H9 (cell line): ENCODE results near the gene KRT77. TPM values are rescaled to one million over a fixed set of nuclear protein-coding genes. Genes with fewer than 3 reads are reported as not detected.

ENCODE experiments used
- DNase-seq: peaks from one replicate; pipeline ENCODE4 v3.0.0-alpha.2; 2017
- H2AFZ ChIP-seq: one replicate; pipeline ENCODE4 v1.6.1; 2013; ENCODE audit warnings: mild to moderate bottlenecking, low read length, control low read depth, moderate library complexity
- H2AK5ac ChIP-seq: 2 replicates; pipeline ENCODE4 v1.6.1; 2013; ENCODE audit warnings: low read length, control low read depth, mixed read lengths; ENCODE audit not compliant: insufficient read length
- H2BK120ac ChIP-seq: one replicate; pipeline ENCODE4 v1.6.1; 2013; ENCODE audit warnings: low read depth, mild to moderate bottlenecking, low read length, control low read depth, inconsistent platforms; ENCODE audit not compliant: poor library complexity, severe bottlenecking
- H2BK12ac ChIP-seq: 2 replicates; pipeline ENCODE4 v1.6.1; 2013; ENCODE audit warnings: low read length, control low read depth, mixed read lengths, low read depth; ENCODE audit not compliant: insufficient read length
- H2BK15ac ChIP-seq: 2 replicates; pipeline ENCODE4 v1.6.1; 2013; ENCODE audit warnings: low read depth, low read length, control low read depth
- H2BK20ac ChIP-seq: one replicate; pipeline ENCODE4 v1.6.1; 2013; ENCODE audit warnings: low read depth, mild to moderate bottlenecking, low read length, control low read depth, inconsistent platforms; ENCODE audit not compliant: poor library complexity, severe bottlenecking
- H2BK5ac ChIP-seq: 2 replicates; pipeline ENCODE4 v1.6.1; 2013; ENCODE audit warnings: low read length, control low read depth, mixed read lengths; ENCODE audit not compliant: insufficient read length
- H3K14ac ChIP-seq: 2 replicates; pipeline ENCODE4 v1.6.1; 2013; ENCODE audit warnings: low read length, control low read depth; ENCODE audit not compliant: insufficient read depth
- H3K18ac ChIP-seq: 2 replicates; pipeline ENCODE4 v1.6.1; 2013; ENCODE audit warnings: low read depth, mild to moderate bottlenecking, mixed read lengths, low read length, control low read depth; ENCODE audit not compliant: insufficient read length
- H3K23ac ChIP-seq: 2 replicates; pipeline ENCODE4 v1.6.1; 2013; ENCODE audit warnings: low read length, control low read depth, mixed read lengths, low read depth; ENCODE audit not compliant: insufficient read length
- H3K23me2 ChIP-seq: 2 replicates; pipeline ENCODE4 v1.6.1; 2013; ENCODE audit warnings: low read depth, mild to moderate bottlenecking, mixed read lengths, low read length, control low read depth; ENCODE audit not compliant: insufficient read length, poor library complexity, severe bottlenecking
- H3K27ac ChIP-seq: 2 replicates; pipeline ENCODE4 v1.5.1; 2013; ENCODE audit warnings: low read length, control low read depth, mixed read lengths, low read depth; ENCODE audit not compliant: insufficient read length
- H3K27me3 ChIP-seq: 2 replicates; pipeline ENCODE4 v1.6.1; 2013; ENCODE audit warnings: low read length, control low read depth, inconsistent platforms; ENCODE audit not compliant: insufficient read depth
- H3K4ac ChIP-seq: 2 replicates; pipeline ENCODE4 v1.6.1; 2013; ENCODE audit warnings: low read depth, mild to moderate bottlenecking, control low read depth, inconsistent platforms, low read length, moderate library complexity
- H3K4me1 ChIP-seq: 2 replicates; pipeline ENCODE4 v1.6.1; 2013; ENCODE audit warnings: low read length, control low read depth, inconsistent platforms; ENCODE audit not compliant: insufficient read depth
- H3K4me2 ChIP-seq: 2 replicates; pipeline ENCODE4 v1.6.1; 2013; ENCODE audit warnings: low read length, control low read depth, mixed read lengths; ENCODE audit not compliant: insufficient read length, insufficient read depth
- H3K56ac ChIP-seq: 2 replicates; pipeline ENCODE4 v1.6.1; 2013; ENCODE audit warnings: low read depth, mild to moderate bottlenecking, mixed read lengths, low read length, control low read depth; ENCODE audit not compliant: insufficient read length
- H3K79me1 ChIP-seq: 2 replicates; pipeline ENCODE4 v1.6.1; 2013; ENCODE audit warnings: low read depth, mild to moderate bottlenecking, moderate library complexity, low read length, control low read depth, inconsistent platforms; ENCODE audit not compliant: insufficient read depth, poor library complexity, severe bottlenecking
- H3K79me2 ChIP-seq: 2 replicates; pipeline ENCODE4 v1.6.1; 2013; ENCODE audit warnings: low read length, control low read depth, inconsistent platforms; ENCODE audit not compliant: insufficient read depth
- H3K9ac ChIP-seq: 2 replicates; pipeline ENCODE4 v1.6.1; 2013; ENCODE audit warnings: low read length, control low read depth, mixed read lengths; ENCODE audit not compliant: insufficient read length; ENCODE audit errors: extremely low read depth
- H3K9me3 ChIP-seq: one replicate; pipeline ENCODE4 v1.6.1; 2013; ENCODE audit warnings: low read depth, low read length, inconsistent platforms; ENCODE audit not compliant: control insufficient read depth
- H3T11ph ChIP-seq: one replicate; pipeline ENCODE4 v1.6.1; 2013; ENCODE audit warnings: mild to moderate bottlenecking, low read length, control low read depth, inconsistent platforms
- H4K20me1 ChIP-seq: one replicate; pipeline ENCODE4 v1.6.1; 2013; ENCODE audit not compliant: control insufficient read depth, insufficient read length, insufficient read depth
- H4K5ac ChIP-seq: 2 replicates; pipeline ENCODE4 v1.6.1; 2013; ENCODE audit warnings: low read depth, mild to moderate bottlenecking, mixed read lengths, low read length, control low read depth; ENCODE audit not compliant: insufficient read length
- H4K8ac ChIP-seq: replicated peaks from 2 replicates; pipeline ENCODE4 v1.6.1; 2013; ENCODE audit warnings: low read length, control low read depth, mixed read lengths, low read depth; ENCODE audit not compliant: insufficient read length
- H4K91ac ChIP-seq: 2 replicates; pipeline ENCODE4 v1.6.1; 2013; ENCODE audit warnings: low read depth, mild to moderate bottlenecking, moderate library complexity, mixed read lengths, low read length, control low read depth; ENCODE audit not compliant: insufficient read length
- H3K27ac Mint-ChIP-seq, 3 experiments: 2 replicates in 2 of 3; 3 replicates in 1 of 3; pipeline ENCODE4 v1.8.0; 2020 to 2021; ENCODE audit warnings: mixed read lengths in 3 of 3, mild to moderate bottlenecking in 1 of 3, moderate library complexity in 1 of 3
- H3K27me3 Mint-ChIP-seq: 2 replicates; pipeline ENCODE4 v1.8.0; 2021; ENCODE audit warnings: low read depth, mild to moderate bottlenecking, moderate library complexity, mixed read lengths
- H3K36me3 Mint-ChIP-seq, 3 experiments: 2 replicates in 2 of 3; 3 replicates in 1 of 3; pipeline ENCODE4 v1.8.0; 2020 to 2021; ENCODE audit warnings: low read depth in 3 of 3, mixed read lengths in 3 of 3; ENCODE audit not compliant: insufficient read depth in 1 of 3
- H3K4me1 Mint-ChIP-seq, 2 experiments: 2 replicates each; pipeline ENCODE4 v1.8.0; 2020; ENCODE audit warnings: mixed read lengths in 2 of 2
- H3K4me3 Mint-ChIP-seq, 2 experiments: 2 replicates in 1 of 2; 3 replicates in 1 of 2; pipeline ENCODE4 v1.8.0; 2020 to 2021; ENCODE audit warnings: mild to moderate bottlenecking in 2 of 2, mixed read lengths in 2 of 2, moderate library complexity in 1 of 2
- H3K9me3 Mint-ChIP-seq, 2 experiments: 2 replicates in 1 of 2; 3 replicates in 1 of 2; pipeline ENCODE4 v1.8.0; 2020; ENCODE audit warnings: mild to moderate bottlenecking in 2 of 2, mixed read lengths in 2 of 2, moderate library complexity in 1 of 2
- CTCF ChIP-seq: fragments of 200-600 bp; sonication (generic); conservative IDR thresholded peaks from 3 replicates; pipeline ENCODE4 v1.8.0; 2021; ENCODE audit warnings: antibody characterized with exemption, mild to moderate bottlenecking
- WGBS: extraction: QIAGEN DNeasy Blood & Tissue Kit; methylation state at CpG from one replicate; pipeline ENCODE4 v1.1.7; 2013; ENCODE audit warnings: missing lambda C conversion rate, low lambda C conversion rate, mixed read lengths; ENCODE audit not compliant: insufficient read length; ENCODE audit errors: extremely low coverage; 5-methylcytosine and 5-hydroxymethylcytosine counted together
- total RNA-seq: library from RNA; stranded (reverse); gene quantifications from 2 replicates; pipeline ENCODE4 v1.2.1, GENCODE V29; 2021

Gene KRT77
- total RNA-seq, 1 experiment from 2014 or later, result not detected

DNA sequence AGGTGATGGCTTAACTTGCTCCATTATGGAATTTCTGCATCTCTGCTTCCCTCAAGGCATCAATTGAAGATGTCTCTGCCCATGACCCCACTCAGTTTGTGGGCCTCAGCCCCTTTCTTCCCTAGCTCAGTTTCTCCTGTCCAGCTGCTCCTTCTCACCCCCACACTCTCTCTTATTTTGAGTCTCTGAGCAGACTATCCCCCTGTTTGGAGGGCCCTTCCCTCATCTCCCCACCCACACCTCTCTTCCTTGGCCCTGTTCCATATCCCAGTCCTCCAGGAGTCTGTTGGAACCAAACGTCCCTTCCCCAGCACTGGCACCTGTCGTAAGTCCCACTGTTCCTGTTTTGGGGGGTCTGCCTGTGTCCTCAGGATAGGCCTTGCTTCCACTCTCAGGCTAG lies 14.8 kb downstream of the KRT77 start:
- no CpG with 5 or more reads among the region's 2 CpGs for WGBS
- peaks cover 3% of the 10 kb centered on the region; the same call in 1 of the 2 replicates for H3K4me1 ChIP-seq
- no peak overlapping the region for H2BK120ac ChIP-seq
- no peak overlapping the region for H2BK5ac ChIP-seq
- no peak overlapping the region for H4K8ac ChIP-seq
- no peak overlapping the region for H3T11ph ChIP-seq
- H3K79me1 ChIP-seq, result no peaks in the 10 kb centered on the region
- Mint-ChIP-seq H3K27ac (no peak overlapping the region), H3K9me3 (no peaks in the 10 kb centered on the region), H3K36me3 (no peaks in the 10 kb centered on the region), H3K27me3 (peaks cover 80% of the 10 kb centered on the region), H3K4me3 (no peak overlapping the region), H3K4me1 (peaks cover 10 to 21% of the 10 kb centered on the region in 2 experiments)
- H3K4me2 ChIP-seq, result no peak overlapping the region
- H2BK20ac ChIP-seq, result no peak overlapping the region
- no peak overlapping the region for H3K56ac ChIP-seq
- H4K91ac ChIP-seq, result no peak overlapping the region
- H3K27me3 ChIP-seq, result no peaks in the 10 kb centered on the region; the same call in 1 of the 2 replicates
- H3K14ac ChIP-seq, result no peak overlapping the region
- no peak for TF ChIP-seq CTCF
- H2BK15ac ChIP-seq, result no peak overlapping the region
- H3K9ac ChIP-seq, result no peak overlapping the region
- H3K79me2 ChIP-seq, result no peaks in the 10 kb centered on the region
- peaks cover 2% of the 10 kb centered on the region for H4K20me1 ChIP-seq
- H3K4ac ChIP-seq, result no peak overlapping the region
- H3K23me2 ChIP-seq, result peaks cover 9% of the 10 kb centered on the region
- H4K5ac ChIP-seq, result no peak overlapping the region
- H3K9me3 ChIP-seq, result no peaks in the 10 kb centered on the region
- H3K27ac ChIP-seq, result no peak overlapping the region
- H2BK12ac ChIP-seq, result no peak overlapping the region
- H3K23ac ChIP-seq, result no peak overlapping the region
- no peak overlapping the region for H2AK5ac ChIP-seq
- DNase-seq, result no peak
- H3K18ac ChIP-seq, result no peak overlapping the region
- no peak overlapping the region for H2AFZ ChIP-seq
